Measurements from ENCODE around the gene TUBGCP3. TPM values are rescaled to one million over a fixed set of nuclear protein-coding genes. Genes with fewer than 3 reads are reported as not detected.
A peak's percentile ranks its signal among the peaks of the same experiment; 100 is the strongest.

The TUBGCP3 gene
- total and polyA plus RNA-seq, 7 donors = 7.4 to 15.3 (median 13.1) TPM

- Histone ChIP-seq H3K27ac (no peak overlapping the region), H3K4me3 (no peak overlapping the region), H3K36me3 (ENCODE audit: insufficient read depth in 1 of 2, low read depth in 1 of 2) (no peaks in the 10 kb centered on the region), H3K9me3 (no peaks in the 10 kb centered on the region), H3K27me3 (ENCODE audit: insufficient read depth in 3 of 3, low read length in 2 of 3) (peaks cover 0 to 40% (median 28%) of the 10 kb centered on the region in 3 donors), H3K4me1 (no peaks in the 10 kb centered on the region)
- no peak for TF ChIP-seq CTCF (IDR thresholded peaks at IDR 0.05)
- WGBS, 3 donors = 60 to 66% (median 63%) methylated on average over 12 of the region's 12 CpGs
- intact Hi-C loops (cut with DNase I) = loop anchor here in 1 of 2 donors (5.0 kb wide), 1 partner anchor 974 kb away; no protein-coding TSS in a partner anchor
- DNase-seq (peak in 1 of 2 donors; percentile 30), ATAC-seq (no peak)
Observed at GRCh38 chr13:112446347-112446861, 141.5 kb downstream of the TUBGCP3 start.

- H3K4me3 ChIP-seq = no peak overlapping the region
- intact Hi-C loops (cut with DNase I) = loop anchor here (2.0 to 5.0 kb wide), 2 partner anchors 971 to 973 kb away; no protein-coding TSS in a partner anchor
- 60 to 70% (median 68%) methylated on average over 29 to 31 of the region's 31 CpGs for WGBS, 3 donors
- H3K36me3 ChIP-seq (ENCODE audit: insufficient read depth in 1 of 2, low read depth in 1 of 2) = no peaks in the 10 kb centered on the region
- TF ChIP-seq CTCF (IDR thresholded peaks at IDR 0.05) = no peak
- no peak overlapping the region for H3K27ac ChIP-seq
- no peaks in the 10 kb centered on the region for H3K4me1 ChIP-seq
- no peak for ATAC-seq
- peaks cover 0 to 42% (median 28%) of the 10 kb centered on the region in 3 donors for H3K27me3 ChIP-seq (ENCODE audit: insufficient read depth in 3 of 3, low read length in 2 of 3)
- peak in 1 of 2 donors; percentile 28 for DNase-seq
- no peaks in the 10 kb centered on the region for H3K9me3 ChIP-seq
Observed at GRCh38 chr13:112445411-112446271, 142.3 kb downstream of the TUBGCP3 start.

- Histone ChIP-seq H3K27me3 (ENCODE audit: insufficient read depth in 3 of 3, low read length in 2 of 3) (peaks cover 0 to 42% (median 28%) of the 10 kb centered on the region in 3 donors), H3K36me3 (ENCODE audit: insufficient read depth in 1 of 2, low read depth in 1 of 2) (no peaks in the 10 kb centered on the region), H3K9me3 (no peaks in the 10 kb centered on the region), H3K27ac (no peak overlapping the region), H3K4me3 (no peak overlapping the region), H3K4me1 (no peaks in the 10 kb centered on the region)
- TF ChIP-seq CTCF (IDR thresholded peaks at IDR 0.05) = no peak
- WGBS, 3 donors = 74 to 77% (median 76%) methylated on average over 41 to 42 of the region's 42 CpGs
- intact Hi-C loops (cut with DNase I) = loop anchor here (2.0 to 5.0 kb wide), 3 partner anchors 192 to 972 kb away; no protein-coding TSS in a partner anchor
- DNase-seq = peak in 1 of 2 donors; percentile 29
- no peak for ATAC-seq
Observed at GRCh38 chr13:112444416-112445399, 143.2 kb downstream of the TUBGCP3 start.

GRCh38 chr13:112443995-112444311 is 144.0 kb downstream of the TUBGCP3 start:
- DNase-seq = peak; percentile 43 to 63
- ATAC-seq = peak; percentile 45 to 72 (median 56)
- H3K36me3 ChIP-seq (ENCODE audit: insufficient read depth in 1 of 2, low read depth in 1 of 2) = no peaks in the 10 kb centered on the region
- intact Hi-C loops (cut with DNase I) = loop anchor here (2.0 to 5.0 kb wide), 2 partner anchors 192 to 969 kb away; no protein-coding TSS in a partner anchor
- no peaks in the 10 kb centered on the region for H3K4me1 ChIP-seq
- H3K27me3 ChIP-seq (ENCODE audit: insufficient read depth in 3 of 3, low read length in 2 of 3) = peaks cover 0 to 42% (median 28%) of the 10 kb centered on the region in 3 donors
- H3K27ac ChIP-seq = no peak overlapping the region
- TF ChIP-seq CTCF (IDR thresholded peaks at IDR 0.05) = peak; percentile 70
- no peaks in the 10 kb centered on the region for H3K9me3 ChIP-seq
- no peak overlapping the region for H3K4me3 ChIP-seq
- WGBS, 3 donors = 1 to 3% (median 2%) methylated on average over 10 of the region's 10 CpGs
